Measurements from ENCODE around the gene SLC25A44.

The SLC25A44 gene

GRCh38 chr1:156193488-156194299, at the start of gene SLC25A44:
SLC25A44 (plus strand) TSS chr1:156194104; CDS start chr1:156199848, 5,744 bp downstream.
- peak; percentile 100 for DNase-seq

- DNase-seq = no peak
Observed at GRCh38 chr1:156144742-156145141, 49.2 kb upstream of the SLC25A44 start.

- no peak for DNase-seq
Observed at GRCh38 chr1:156145650-156146019, 48.3 kb upstream of the SLC25A44 start.

- peak; percentile 92 for DNase-seq
Observed at GRCh38 chr1:156146020-156146768, 47.7 kb upstream of the SLC25A44 start.

- DNase-seq = no peak
Observed at GRCh38 chr1:156146769-156147405, 47.0 kb upstream of the SLC25A44 start.

GRCh38 chr1:156148216-156148615, 45.7 kb upstream of the SLC25A44 start:
- no peak for DNase-seq

- no peak for DNase-seq
Observed at GRCh38 chr1:156149374-156150332, 44.3 kb upstream of the SLC25A44 start.

- DNase-seq = no peak
Observed at GRCh38 chr1:156150333-156151011, 43.4 kb upstream of the SLC25A44 start.

GRCh38 chr1:156151093-156151688, 42.7 kb upstream of the SLC25A44 start:
- DNase-seq = no peak

- DNase-seq = no peak
Observed at GRCh38 chr1:156152628-156153027, 41.3 kb upstream of the SLC25A44 start.

GRCh38 chr1:156153362-156153761, 40.5 kb upstream of the SLC25A44 start, which contains the start of gene SEMA4A:
SEMA4A (plus strand) TSS chr1:156153585; CDS start chr1:156154579, 994 bp downstream.
- no peak for DNase-seq

GRCh38 chr1:156154317-156154749, 39.6 kb upstream of the SLC25A44 start:
- no peak for DNase-seq

GRCh38 chr1:156155756-156156510, 38.0 kb upstream of the SLC25A44 start:
- DNase-seq = no peak

- no peak for DNase-seq
Observed at GRCh38 chr1:156157506-156157905, 36.4 kb upstream of the SLC25A44 start.

- no peak for DNase-seq
Observed at GRCh38 chr1:156157966-156158365, 35.9 kb upstream of the SLC25A44 start.

GRCh38 chr1:156160000-156160742, 33.7 kb upstream of the SLC25A44 start:
- no peak for DNase-seq

GRCh38 chr1:156160743-156161171, 33.1 kb upstream of the SLC25A44 start:
- peak; percentile 72 for DNase-seq

GRCh38 chr1:156162430-156163037, 31.4 kb upstream of the SLC25A44 start:
- DNase-seq = no peak

GRCh38 chr1:156163712-156164111, 30.2 kb upstream of the SLC25A44 start:
- DNase-seq = no peak
